ENCODE results near the gene CPN1. TPM values are rescaled to one million over a fixed set of nuclear protein-coding genes. Genes with fewer than 3 reads are reported as not detected.

The CPN1 gene
- total and polyA plus RNA-seq, 2 experiments from 2014 or later: 2.8 to 4.6 TPM

- H3K79me2 ChIP-seq: no peaks in the 10 kb centered on the region
- H3K9me3 ChIP-seq (ENCODE audit: low read depth): no peaks in the 10 kb centered on the region
- no peak overlapping the region for H3K4me3 ChIP-seq
- DNase-seq (ENCODE audit: low spot score): peak; percentile 44
- peaks cover 36% of the 10 kb centered on the region for H3K4me1 ChIP-seq (ENCODE audit: insufficient read depth)
- no peak for TF ChIP-seq EZH2phosphoT487 (IDR thresholded peaks at IDR 0.05; ENCODE audit: low read depth, severe bottlenecking, unreplicated experiment)
- H3K27me3 ChIP-seq: no peaks in the 10 kb centered on the region
- H3K4me2 ChIP-seq: peak overlapping the region; percentile 40
- no peaks in the 10 kb centered on the region for H3K9me2 ChIP-seq (replicated peaks; ENCODE audit: insufficient read depth)
- WGBS (ENCODE audit: low lambda C conversion rate, missing lambda C conversion rate): 6% methylated on average over 1 of the region's 1 CpG
- no peaks in the 10 kb centered on the region for H3K36me3 ChIP-seq (replicated peaks; ENCODE audit: insufficient read depth, low read depth)
- H2AFZ ChIP-seq: no peak overlapping the region
- H3K27ac ChIP-seq: peak overlapping the region; percentile 84
- no peaks in the 10 kb centered on the region for H4K20me1 ChIP-seq (ENCODE audit: insufficient read depth, poor library complexity, severe bottlenecking)
Observed at GRCh38 chr10:100038561-100039071, 43.1 kb downstream of the CPN1 start.

- Histone ChIP-seq H3K9me3 (ENCODE audit: low read depth) (no peaks in the 10 kb centered on the region), H3K4me1 (ENCODE audit: insufficient read depth) (peaks cover 36% of the 10 kb centered on the region), H2AFZ (no peak overlapping the region), H3K36me3 (replicated peaks; ENCODE audit: insufficient read depth, low read depth) (no peaks in the 10 kb centered on the region), H3K4me2 (peak overlapping the region; percentile 40), H3K9me2 (replicated peaks; ENCODE audit: insufficient read depth) (no peaks in the 10 kb centered on the region), H3K4me3 (no peak overlapping the region), H4K20me1 (ENCODE audit: insufficient read depth, poor library complexity, severe bottlenecking) (no peaks in the 10 kb centered on the region), H3K27me3 (no peaks in the 10 kb centered on the region), H3K27ac (peak overlapping the region; percentile 84), H3K79me2 (no peaks in the 10 kb centered on the region)
- DNase-seq (ENCODE audit: low spot score): no peak
- TF ChIP-seq CTCF (IDR thresholded peaks at IDR 0.05; ENCODE audit: poor library complexity): no peak
- no peak for TF ChIP-seq EZH2 (IDR thresholded peaks at IDR 0.05; ENCODE audit: borderline replicate concordance)
- no peak for TF ChIP-seq EZH2phosphoT487 (IDR thresholded peaks at IDR 0.05; ENCODE audit: low read depth, severe bottlenecking, unreplicated experiment)
- 87% methylated on average over 5 of the region's 5 CpGs for WGBS (ENCODE audit: low lambda C conversion rate, missing lambda C conversion rate)
Observed at GRCh38 chr10:100037758-100038315, 43.8 kb downstream of the CPN1 start.

- Histone ChIP-seq H4K20me1 (ENCODE audit: insufficient read depth, poor library complexity, severe bottlenecking) (no peaks in the 10 kb centered on the region), H3K79me2 (no peaks in the 10 kb centered on the region), H3K4me3 (no peak overlapping the region), H3K4me1 (ENCODE audit: insufficient read depth) (peaks cover 36% of the 10 kb centered on the region), H3K36me3 (replicated peaks; ENCODE audit: insufficient read depth, low read depth) (no peaks in the 10 kb centered on the region), H3K27ac (no peak overlapping the region), H3K9me2 (replicated peaks; ENCODE audit: insufficient read depth) (no peaks in the 10 kb centered on the region), H2AFZ (no peak overlapping the region), H3K4me2 (no peak overlapping the region), H3K9me3 (ENCODE audit: low read depth) (no peaks in the 10 kb centered on the region), H3K27me3 (no peaks in the 10 kb centered on the region)
- TF ChIP-seq EZH2phosphoT487 (IDR thresholded peaks at IDR 0.05; ENCODE audit: low read depth, severe bottlenecking, unreplicated experiment): no peak
- TF ChIP-seq EZH2 (IDR thresholded peaks at IDR 0.05; ENCODE audit: borderline replicate concordance): no peak
- TF ChIP-seq CTCF (IDR thresholded peaks at IDR 0.05; ENCODE audit: poor library complexity): no peak
- 48% methylated on average over 7 of the region's 7 CpGs for WGBS (ENCODE audit: low lambda C conversion rate, missing lambda C conversion rate)
- no peak for DNase-seq (ENCODE audit: low spot score)
Observed at GRCh38 chr10:100036850-100037249, 44.8 kb downstream of the CPN1 start.

- Histone ChIP-seq H3K27ac (no peak overlapping the region), H3K27me3 (no peaks in the 10 kb centered on the region), H3K4me2 (no peak overlapping the region), H3K9me2 (replicated peaks; ENCODE audit: insufficient read depth) (no peaks in the 10 kb centered on the region), H3K36me3 (replicated peaks; ENCODE audit: insufficient read depth, low read depth) (no peaks in the 10 kb centered on the region), H4K20me1 (ENCODE audit: insufficient read depth, poor library complexity, severe bottlenecking) (no peaks in the 10 kb centered on the region), H3K9me3 (ENCODE audit: low read depth) (no peaks in the 10 kb centered on the region), H3K79me2 (no peaks in the 10 kb centered on the region), H3K4me1 (ENCODE audit: insufficient read depth) (peaks cover 32% of the 10 kb centered on the region), H2AFZ (no peak overlapping the region), H3K4me3 (no peak overlapping the region)
- DNase-seq (ENCODE audit: low spot score): no peak
- 33% methylated on average over 1 of the region's 1 CpG for WGBS (ENCODE audit: low lambda C conversion rate, missing lambda C conversion rate)
- TF ChIP-seq EZH2 (IDR thresholded peaks at IDR 0.05; ENCODE audit: borderline replicate concordance): no peak
- TF ChIP-seq CTCF (IDR thresholded peaks at IDR 0.05; ENCODE audit: poor library complexity): no peak
- TF ChIP-seq EZH2phosphoT487 (IDR thresholded peaks at IDR 0.05; ENCODE audit: low read depth, severe bottlenecking, unreplicated experiment): no peak
Observed at GRCh38 chr10:100033766-100034418, 47.8 kb downstream of the CPN1 start.
